ENCODE results near the gene SRRD. TPM values are rescaled to one million over a fixed set of nuclear protein-coding genes. Genes with fewer than 3 reads are reported as not detected.
"Not testable (repeated sequence)": the region's sequence is repeated elsewhere in the genome, so short reads cannot be mapped to it uniquely, and the experiment has no call there.

The SRRD gene
- total RNA-seq, 1 donor from 2014 or later = 34.4 TPM

DNA sequence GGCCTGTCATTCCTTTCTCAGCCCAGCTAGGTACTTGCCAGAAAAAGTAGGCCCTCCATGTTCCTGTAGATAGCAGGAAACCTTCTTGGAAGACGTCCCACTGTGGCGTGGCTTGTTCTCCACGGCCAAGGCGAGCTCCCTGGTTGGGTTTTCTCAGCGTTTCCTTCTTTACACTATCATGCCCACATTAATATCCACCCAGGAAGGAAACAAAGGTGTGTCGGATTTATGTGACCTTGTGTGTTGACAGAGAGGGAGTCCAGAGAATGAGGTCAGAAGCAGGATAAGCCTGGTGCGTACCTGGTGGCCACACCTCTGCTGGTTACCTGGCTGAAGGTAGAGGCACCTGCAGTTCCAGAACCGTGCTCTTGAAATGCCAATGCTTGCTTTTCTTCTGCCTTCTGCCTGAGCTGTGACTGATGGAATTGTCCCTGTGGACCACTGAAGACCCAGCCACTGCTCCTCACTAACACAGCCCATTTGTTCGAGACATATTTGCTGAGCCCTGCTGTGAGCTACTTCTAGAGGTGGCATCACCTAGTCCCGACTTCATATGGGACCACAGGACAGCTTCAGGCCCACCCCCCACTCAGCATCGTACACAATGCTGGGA, 46.7 kb upstream of the SRRD start:
- no peaks in the 10 kb centered on the region for H3K27me3 Mint-ChIP-seq (ENCODE audit: low read depth, unreplicated experiment)
- no peak overlapping the region for H2AFZ ChIP-seq (ENCODE audit: low read depth, low read length)
- H4K20me1 ChIP-seq (ENCODE audit: insufficient read depth, low read length) = peaks cover 16% of the 10 kb centered on the region
- H3K27ac Mint-ChIP-seq (ENCODE audit: unreplicated experiment) = peak overlapping the region; percentile 16
- H3K9me3 ChIP-seq (ENCODE audit: insufficient read depth, low read depth, low read length) = no peaks in the 10 kb centered on the region
- TF ChIP-seq, protein P1, sequence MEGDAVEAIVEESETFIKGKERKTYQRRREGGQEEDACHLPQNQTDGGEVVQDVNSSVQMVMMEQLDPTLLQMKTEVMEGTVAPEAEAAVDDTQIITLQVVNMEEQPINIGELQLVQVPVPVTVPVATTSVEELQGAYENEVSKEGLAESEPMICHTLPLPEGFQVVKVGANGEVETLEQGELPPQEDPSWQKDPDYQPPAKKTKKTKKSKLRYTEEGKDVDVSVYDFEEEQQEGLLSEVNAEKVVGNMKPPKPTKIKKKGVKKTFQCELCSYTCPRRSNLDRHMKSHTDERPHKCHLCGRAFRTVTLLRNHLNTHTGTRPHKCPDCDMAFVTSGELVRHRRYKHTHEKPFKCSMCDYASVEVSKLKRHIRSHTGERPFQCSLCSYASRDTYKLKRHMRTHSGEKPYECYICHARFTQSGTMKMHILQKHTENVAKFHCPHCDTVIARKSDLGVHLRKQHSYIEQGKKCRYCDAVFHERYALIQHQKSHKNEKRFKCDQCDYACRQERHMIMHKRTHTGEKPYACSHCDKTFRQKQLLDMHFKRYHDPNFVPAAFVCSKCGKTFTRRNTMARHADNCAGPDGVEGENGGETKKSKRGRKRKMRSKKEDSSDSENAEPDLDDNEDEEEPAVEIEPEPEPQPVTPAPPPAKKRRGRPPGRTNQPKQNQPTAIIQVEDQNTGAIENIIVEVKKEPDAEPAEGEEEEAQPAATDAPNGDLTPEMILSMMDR (IDR thresholded peaks at IDR 0.05; ENCODE audit: insufficient read depth, low read depth, low read length) = no peak
- TF ChIP-seq EZH2 (IDR thresholded peaks at IDR 0.05; ENCODE audit: insufficient read depth, low read length) = no peak
- no peaks in the 10 kb centered on the region for H3K9me3 Mint-ChIP-seq (ENCODE audit: unreplicated experiment)
- H3K4me3 ChIP-seq (ENCODE audit: insufficient read depth, low read depth, low read length) = no peak overlapping the region
- H3K4me1 Mint-ChIP-seq (ENCODE audit: low read depth, unreplicated experiment) = peaks cover 10% of the 10 kb centered on the region
- no peaks in the 10 kb centered on the region for H3K27me3 ChIP-seq (ENCODE audit: insufficient read depth, low read length)
- H3K36me3 Mint-ChIP-seq (ENCODE audit: low read depth, unreplicated experiment) = peaks cover 29% of the 10 kb centered on the region
- FAIRE-seq (no peak), DNase-seq (ENCODE audit: low read depth) (no peak)
- no peak overlapping the region for H3K4me3 Mint-ChIP-seq (ENCODE audit: unreplicated experiment)
- no peak overlapping the region for H3K27ac ChIP-seq (ENCODE audit: low read depth, low read length)
- H3K79me2 ChIP-seq (ENCODE audit: insufficient read depth, low read length) = no peaks in the 10 kb centered on the region
- H3K4me2 ChIP-seq (ENCODE audit: low read length) = no peak overlapping the region
- H3K36me3 ChIP-seq (ENCODE audit: insufficient read depth, low read length) = no peaks in the 10 kb centered on the region
- H3K4me1 ChIP-seq (ENCODE audit: insufficient read depth, low read length) = peaks cover 4% of the 10 kb centered on the region
- no peak overlapping the region for H3K9ac ChIP-seq (ENCODE audit: low read length)

DNA sequence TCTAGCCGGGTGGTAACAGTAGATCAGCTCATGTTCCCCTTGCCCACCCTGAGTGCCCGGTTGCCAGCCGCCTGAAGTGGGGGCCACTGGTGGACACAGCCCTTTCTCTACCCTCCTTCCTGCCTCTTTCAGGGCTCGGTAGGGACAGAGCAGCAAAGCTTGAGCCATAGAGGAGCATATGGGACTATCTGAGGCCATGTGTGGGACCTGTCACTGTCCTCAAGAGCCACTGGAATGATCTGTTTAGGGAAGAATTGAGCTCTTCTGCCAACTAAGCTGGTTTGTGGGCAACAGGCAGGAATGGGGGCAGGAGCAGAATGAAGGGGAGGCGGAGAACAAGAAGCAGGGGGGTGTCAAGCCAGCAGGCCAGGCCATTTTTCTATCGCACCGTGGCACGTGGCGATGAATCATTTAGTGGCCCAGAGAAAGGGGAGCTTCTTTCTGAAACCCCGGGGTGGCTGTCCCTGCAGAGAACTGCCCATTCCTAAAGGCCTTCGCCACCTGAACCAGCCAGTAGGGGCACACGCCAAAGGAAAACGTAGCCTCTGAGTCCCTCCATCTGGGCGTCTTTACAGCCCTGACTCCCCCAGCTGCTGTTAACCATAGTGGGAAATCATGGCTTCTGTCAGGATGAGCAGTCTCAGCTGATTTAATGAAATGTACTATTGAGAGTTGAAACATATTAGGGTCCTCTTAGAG, 45.8 kb upstream of the SRRD start:
- no peak overlapping the region for H3K4me3 ChIP-seq (ENCODE audit: insufficient read depth, low read depth, low read length)
- no peaks in the 10 kb centered on the region for H3K36me3 ChIP-seq (ENCODE audit: insufficient read depth, low read length)
- H3K9ac ChIP-seq (ENCODE audit: low read length) = no peak overlapping the region
- peaks cover 16% of the 10 kb centered on the region for H4K20me1 ChIP-seq (ENCODE audit: insufficient read depth, low read length)
- H3K27ac Mint-ChIP-seq (ENCODE audit: unreplicated experiment) = no peak overlapping the region
- H2AFZ ChIP-seq (ENCODE audit: low read depth, low read length) = no peak overlapping the region
- H3K36me3 Mint-ChIP-seq (ENCODE audit: low read depth, unreplicated experiment) = peaks cover 26% of the 10 kb centered on the region
- H3K4me1 ChIP-seq (ENCODE audit: insufficient read depth, low read length) = peaks cover 4% of the 10 kb centered on the region
- FAIRE-seq = no peak
- H3K27me3 ChIP-seq (ENCODE audit: insufficient read depth, low read length) = no peaks in the 10 kb centered on the region
- no peak for DNase-seq (ENCODE audit: low read depth)
- no peaks in the 10 kb centered on the region for H3K9me3 Mint-ChIP-seq (ENCODE audit: unreplicated experiment)
- H3K79me2 ChIP-seq (ENCODE audit: insufficient read depth, low read length) = no peaks in the 10 kb centered on the region
- no peak overlapping the region for H3K4me3 Mint-ChIP-seq (ENCODE audit: unreplicated experiment)
- no peaks in the 10 kb centered on the region for H3K9me3 ChIP-seq (ENCODE audit: insufficient read depth, low read depth, low read length)
- no peak for TF ChIP-seq EZH2 (IDR thresholded peaks at IDR 0.05; ENCODE audit: insufficient read depth, low read length)
- TF ChIP-seq, protein P1 (IDR thresholded peaks at IDR 0.05; ENCODE audit: insufficient read depth, low read depth, low read length) = no peak
- H3K4me2 ChIP-seq (ENCODE audit: low read length) = no peak overlapping the region
- H3K27me3 Mint-ChIP-seq (ENCODE audit: low read depth, unreplicated experiment) = no peaks in the 10 kb centered on the region
- H3K27ac ChIP-seq (ENCODE audit: low read depth, low read length) = no peak overlapping the region
- peaks cover 10% of the 10 kb centered on the region for H3K4me1 Mint-ChIP-seq (ENCODE audit: low read depth, unreplicated experiment)

DNA sequence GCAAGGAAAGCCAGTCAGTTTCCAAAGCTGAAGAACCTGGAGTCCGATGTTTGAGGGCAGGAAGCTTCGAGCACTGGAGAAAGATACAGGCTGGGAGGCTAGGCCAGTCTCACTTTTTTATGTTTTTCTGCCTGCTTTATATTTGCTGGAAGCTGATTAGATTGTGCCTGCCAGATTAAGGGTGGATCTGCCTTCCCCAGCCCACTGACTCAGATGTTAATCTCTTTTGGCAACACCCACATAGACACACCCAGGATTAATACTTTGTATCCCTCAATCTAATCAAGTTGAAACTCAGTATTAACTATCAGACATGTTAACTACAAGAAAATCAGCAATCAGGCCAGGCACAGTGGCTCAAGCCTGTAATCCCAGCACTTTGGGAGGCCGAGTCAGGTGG, 44.9 kb upstream of the SRRD start:
- H3K27me3 Mint-ChIP-seq (ENCODE audit: low read depth, unreplicated experiment); H3K27ac ChIP-seq (ENCODE audit: low read depth, low read length); H3K4me1 ChIP-seq (ENCODE audit: insufficient read depth, low read length); H3K4me1 Mint-ChIP-seq (ENCODE audit: low read depth, unreplicated experiment); DNase-seq (ENCODE audit: low read depth); H3K4me3 Mint-ChIP-seq (ENCODE audit: unreplicated experiment); H3K9me3 Mint-ChIP-seq (ENCODE audit: unreplicated experiment); H3K27me3 ChIP-seq (ENCODE audit: insufficient read depth, low read length); H3K36me3 ChIP-seq (ENCODE audit: insufficient read depth, low read length); H3K79me2 ChIP-seq (ENCODE audit: insufficient read depth, low read length); H3K9ac ChIP-seq (ENCODE audit: low read length); H3K4me3 ChIP-seq (ENCODE audit: insufficient read depth, low read depth, low read length); FAIRE-seq; H3K4me2 ChIP-seq (ENCODE audit: low read length); H3K9me3 ChIP-seq (ENCODE audit: insufficient read depth, low read depth, low read length); H2AFZ ChIP-seq (ENCODE audit: low read depth, low read length): not testable (repeated sequence)
- Mint-ChIP-seq H3K36me3 (ENCODE audit: low read depth, unreplicated experiment) (peaks cover 21% of the 10 kb centered on the region), H3K27ac (ENCODE audit: unreplicated experiment) (peak overlapping the region; percentile 69)
- peaks cover 16% of the 10 kb centered on the region for H4K20me1 ChIP-seq (ENCODE audit: insufficient read depth, low read length)

All from astrocyte (in vitro differentiated cells and primary cell).